SU-DHL-6 (cell line): ENCODE data around the gene ITGA8.

Experiments
- H2AFZ ChIP-seq: fragments of 200-600 bp; sonication (generic); 2 replicates; pipeline ENCODE4 v1.6.1; 2014; ENCODE audit warnings: low read depth, mild to moderate bottlenecking, moderate library complexity, mixed read lengths, antibody characterized with exemption, low read length; ENCODE audit not compliant: severe bottlenecking
- H3F3A ChIP-seq: fragments of 200-600 bp; shearing (Covaris generic); 2 replicates; pipeline ENCODE4 v1.6.0; 2016; ENCODE audit warnings: antibody characterized with exemption, mild to moderate bottlenecking; ENCODE audit not compliant: insufficient read depth
- H3K27ac ChIP-seq: fragments of 200-600 bp; sonication (generic); 2 replicates; pipeline ENCODE4 v1.5.1; 2016; ENCODE audit warnings: low read depth, mild to moderate bottlenecking, low read length, moderate library complexity, mixed read lengths
- H3K27me3 ChIP-seq: fragments of 200-600 bp; sonication (generic), shearing (Covaris generic); 2 replicates; pipeline ENCODE4 v1.6.0; 2014; ENCODE audit warnings: mild to moderate bottlenecking, low read length
- H3K36me3 ChIP-seq: fragments of 200-600 bp; sonication (generic); 2 replicates; pipeline ENCODE4 v1.6.1; 2014; ENCODE audit warnings: mild to moderate bottlenecking, low read length, mixed read lengths
- H3K4me2 ChIP-seq: fragments of 300-600, 200-600 bp; shearing (Covaris generic), sonication (generic); 2 replicates; pipeline ENCODE4 v1.6.0; 2014; ENCODE audit warnings: low read length, low read depth, mild to moderate bottlenecking; ENCODE audit not compliant: poor library complexity, severe bottlenecking
- H3K4me3 ChIP-seq: fragments of 200-600 bp; sonication (generic); 2 replicates; pipeline ENCODE4 v1.5.1; 2014; ENCODE audit warnings: antibody characterized with exemption, low read length, mild to moderate bottlenecking, mixed read lengths; ENCODE audit not compliant: insufficient read depth, poor library complexity, severe bottlenecking
- H3K79me2 ChIP-seq: fragments of 200-600 bp; sonication (generic); 2 replicates; pipeline ENCODE4 v1.6.1; 2014; ENCODE audit warnings: mild to moderate bottlenecking, low read length, moderate library complexity; ENCODE audit not compliant: insufficient read depth
- H3K9ac ChIP-seq: fragments of 200-600 bp; sonication (generic); 2 replicates; pipeline ENCODE4 v1.7.0; 2014; ENCODE audit warnings: mild to moderate bottlenecking, low read length
- H3K9me2 ChIP-seq: fragments of 200-600 bp; sonication (generic); replicated peaks from 2 replicates; pipeline ENCODE4 v1.6.1; 2014; ENCODE audit warnings: low read length; ENCODE audit not compliant: insufficient read depth
- H3K9me3 ChIP-seq: fragments of 200-600 bp; sonication (generic); 2 replicates; pipeline ENCODE4 v1.6.1; 2014; ENCODE audit warnings: low read length, mixed read lengths; ENCODE audit not compliant: insufficient read depth
- H4K20me1 ChIP-seq: fragments of 200-600 bp; sonication (generic); 2 replicates; pipeline ENCODE4 v1.6.1; 2014; ENCODE audit warnings: low read depth, mild to moderate bottlenecking, antibody characterized with exemption, low read length, moderate library complexity, mixed read lengths
- CTCF ChIP-seq: fragments of 200-600 bp; sonication (generic); IDR thresholded peaks from one replicate; pipeline ENCODE4 v1.5.1; 2017; ENCODE audit warnings: antibody characterized with exemption, mild to moderate bottlenecking, low read length, moderate library complexity; ENCODE audit not compliant: insufficient read depth, poor library complexity, severe bottlenecking
- EZH2phosphoT487 ChIP-seq: fragments of 200-600 bp; sonication (generic), shearing (Covaris generic); conservative IDR thresholded peaks from 2 replicates; pipeline ENCODE4 v1.6.1; 2018; ENCODE audit warnings: mild to moderate bottlenecking, antibody characterized with exemption, low read length, moderate library complexity, mixed read lengths

Gene ITGA8

GRCh38 chr10:15572531-15573045, 147.1 kb downstream of the ITGA8 start:
- no peak overlapping the region for H3K9ac ChIP-seq
- no peaks in the 10 kb centered on the region for H3K9me2 ChIP-seq
- TF ChIP-seq EZH2phosphoT487, result no peak
- no peak for TF ChIP-seq CTCF
- no peaks in the 10 kb centered on the region for H3K9me3 ChIP-seq
- no peaks in the 10 kb centered on the region for H3F3A ChIP-seq
- no peaks in the 10 kb centered on the region for H4K20me1 ChIP-seq
- H3K36me3 ChIP-seq, result no peaks in the 10 kb centered on the region
- H2AFZ ChIP-seq, result no peak overlapping the region
- H3K27ac ChIP-seq, result no peak overlapping the region
- no peak overlapping the region for H3K4me3 ChIP-seq
- H3K27me3 ChIP-seq, result no peaks in the 10 kb centered on the region
- no peaks in the 10 kb centered on the region for H3K79me2 ChIP-seq
- H3K4me2 ChIP-seq, result no peak overlapping the region

GRCh38 chr10:15571575-15571974, 148.1 kb downstream of the ITGA8 start:
- Histone ChIP-seq H3K36me3 (no peaks in the 10 kb centered on the region), H3K27ac (no peak overlapping the region)

GRCh38 chr10:15570738-15571339, 148.9 kb downstream of the ITGA8 start:
- Histone ChIP-seq H3K9ac (no peak overlapping the region), H4K20me1 (no peaks in the 10 kb centered on the region), H3K27me3 (no peaks in the 10 kb centered on the region), H3K4me2 (no peak overlapping the region), H3K36me3 (no peaks in the 10 kb centered on the region), H3F3A (no peaks in the 10 kb centered on the region), H3K9me3 (no peaks in the 10 kb centered on the region), H3K27ac (no peak overlapping the region), H2AFZ (no peak overlapping the region), H3K4me3 (no peak overlapping the region), H3K9me2 (no peaks in the 10 kb centered on the region), H3K79me2 (no peaks in the 10 kb centered on the region)
- TF ChIP-seq CTCF (no peak), EZH2phosphoT487 (no peak)

More at GRCh38 chr10:15571575-15571974, 148.1 kb downstream of the ITGA8 start:
- no peak overlapping the region for H3K4me3 ChIP-seq
- no peak overlapping the region for H2AFZ ChIP-seq
- H4K20me1 ChIP-seq, result no peaks in the 10 kb centered on the region
- TF ChIP-seq EZH2phosphoT487 (no peak), CTCF (no peak)
- H3K9me2 ChIP-seq, result no peaks in the 10 kb centered on the region
- H3K79me2 ChIP-seq, result no peaks in the 10 kb centered on the region
- no peaks in the 10 kb centered on the region for H3K9me3 ChIP-seq
- no peaks in the 10 kb centered on the region for H3F3A ChIP-seq
- no peak overlapping the region for H3K9ac ChIP-seq
- H3K4me2 ChIP-seq, result no peak overlapping the region
- no peaks in the 10 kb centered on the region for H3K27me3 ChIP-seq
